Activated naive CD8-positive, alpha-beta T cell (primary cell): ENCODE results near the gene CYP46A1.

Experiments used
- H3K27ac Mint-ChIP-seq: one replicate; pipeline ENCODE4 v1.8.0; 2021; ENCODE audit warnings: mixed read lengths
- H3K27me3 Mint-ChIP-seq: one replicate; pipeline ENCODE4 v1.8.0; 2021; ENCODE audit warnings: mixed read lengths
- H3K36me3 Mint-ChIP-seq: one replicate; pipeline ENCODE4 v1.8.0; 2021; ENCODE audit warnings: mixed read lengths
- H3K4me1 Mint-ChIP-seq: one replicate; pipeline ENCODE4 v1.8.0; 2021; ENCODE audit warnings: low read depth, mixed read lengths
- H3K4me3 Mint-ChIP-seq: one replicate; pipeline ENCODE4 v1.8.0; 2021; ENCODE audit warnings: mild to moderate bottlenecking, mixed read lengths
- H3K9me3 Mint-ChIP-seq: one replicate; pipeline ENCODE4 v1.8.0; 2021; ENCODE audit warnings: low read depth, mixed read lengths

Gene CYP46A1

GRCh38 chr14:99751539-99752485 is 67.7 kb downstream of the CYP46A1 start:
- peaks cover 23% of the 10 kb centered on the region for H3K4me1 Mint-ChIP-seq
- no peaks in the 10 kb centered on the region for H3K36me3 Mint-ChIP-seq
- H3K27me3 Mint-ChIP-seq: peaks cover 18% of the 10 kb centered on the region
- H3K27ac Mint-ChIP-seq: no peak overlapping the region
- H3K4me3 Mint-ChIP-seq: no peak overlapping the region
- no peaks in the 10 kb centered on the region for H3K9me3 Mint-ChIP-seq

GRCh38 chr14:99752486-99753121 is 68.5 kb downstream of the CYP46A1 start:
- Mint-ChIP-seq H3K4me3 (no peak overlapping the region), H3K27ac (no peak overlapping the region), H3K27me3 (peaks cover 18% of the 10 kb centered on the region), H3K36me3 (no peaks in the 10 kb centered on the region), H3K4me1 (peaks cover 19% of the 10 kb centered on the region), H3K9me3 (no peaks in the 10 kb centered on the region)

GRCh38 chr14:99753225-99754140 is 69.4 kb downstream of the CYP46A1 start:
- no peaks in the 10 kb centered on the region for H3K9me3 Mint-ChIP-seq
- H3K27ac Mint-ChIP-seq: no peak overlapping the region
- no peaks in the 10 kb centered on the region for H3K36me3 Mint-ChIP-seq
- no peak overlapping the region for H3K4me3 Mint-ChIP-seq
- H3K4me1 Mint-ChIP-seq: peaks cover 19% of the 10 kb centered on the region
- H3K27me3 Mint-ChIP-seq: peaks cover 18% of the 10 kb centered on the region

- no peaks in the 10 kb centered on the region for H3K9me3 Mint-ChIP-seq
- no peak overlapping the region for H3K27ac Mint-ChIP-seq
- H3K36me3 Mint-ChIP-seq: no peaks in the 10 kb centered on the region
- peaks cover 19% of the 10 kb centered on the region for H3K4me1 Mint-ChIP-seq
- no peak overlapping the region for H3K4me3 Mint-ChIP-seq
- H3K27me3 Mint-ChIP-seq: peaks cover 18% of the 10 kb centered on the region
Measured at GRCh38 chr14:99754141-99755067, 70.3 kb downstream of the CYP46A1 start.

- peaks cover 18% of the 10 kb centered on the region for H3K27me3 Mint-ChIP-seq
- H3K4me3 Mint-ChIP-seq: no peak overlapping the region
- no peaks in the 10 kb centered on the region for H3K36me3 Mint-ChIP-seq
- H3K4me1 Mint-ChIP-seq: peaks cover 19% of the 10 kb centered on the region
- no peak overlapping the region for H3K27ac Mint-ChIP-seq
- no peaks in the 10 kb centered on the region for H3K9me3 Mint-ChIP-seq
Measured at GRCh38 chr14:99755068-99755405, 70.9 kb downstream of the CYP46A1 start.

- no peaks in the 10 kb centered on the region for H3K9me3 Mint-ChIP-seq
- no peak overlapping the region for H3K4me3 Mint-ChIP-seq
- H3K36me3 Mint-ChIP-seq: no peaks in the 10 kb centered on the region
- no peak overlapping the region for H3K27ac Mint-ChIP-seq
- H3K4me1 Mint-ChIP-seq: peaks cover 19% of the 10 kb centered on the region
- H3K27me3 Mint-ChIP-seq: peaks cover 18% of the 10 kb centered on the region
Measured at GRCh38 chr14:99755629-99756603, 71.8 kb downstream of the CYP46A1 start.

- Mint-ChIP-seq H3K4me1 (peaks cover 15% of the 10 kb centered on the region), H3K4me3 (no peak overlapping the region), H3K27ac (no peak overlapping the region), H3K9me3 (no peaks in the 10 kb centered on the region), H3K27me3 (peaks cover 15% of the 10 kb centered on the region), H3K36me3 (no peaks in the 10 kb centered on the region)
Measured at GRCh38 chr14:99756796-99757195, 72.7 kb downstream of the CYP46A1 start.

GRCh38 chr14:99757331-99758070 is 73.4 kb downstream of the CYP46A1 start:
- H3K36me3 Mint-ChIP-seq: no peaks in the 10 kb centered on the region
- H3K27me3 Mint-ChIP-seq: peaks cover 12% of the 10 kb centered on the region
- H3K4me3 Mint-ChIP-seq: no peak overlapping the region
- H3K9me3 Mint-ChIP-seq: no peaks in the 10 kb centered on the region
- H3K27ac Mint-ChIP-seq: no peak overlapping the region
- H3K4me1 Mint-ChIP-seq: peaks cover 10% of the 10 kb centered on the region

GRCh38 chr14:99758121-99758821 is 74.2 kb downstream of the CYP46A1 start:
- peaks cover 12% of the 10 kb centered on the region for H3K27me3 Mint-ChIP-seq
- no peak overlapping the region for H3K27ac Mint-ChIP-seq
- no peak overlapping the region for H3K4me3 Mint-ChIP-seq
- H3K9me3 Mint-ChIP-seq: no peaks in the 10 kb centered on the region
- no peaks in the 10 kb centered on the region for H3K36me3 Mint-ChIP-seq
- H3K4me1 Mint-ChIP-seq: peaks cover 5% of the 10 kb centered on the region

- no peak overlapping the region for H3K4me3 Mint-ChIP-seq
- H3K27ac Mint-ChIP-seq: no peak overlapping the region
- H3K36me3 Mint-ChIP-seq: no peaks in the 10 kb centered on the region
- peaks cover 6% of the 10 kb centered on the region for H3K27me3 Mint-ChIP-seq
- H3K9me3 Mint-ChIP-seq: no peaks in the 10 kb centered on the region
- no peaks in the 10 kb centered on the region for H3K4me1 Mint-ChIP-seq
Measured at GRCh38 chr14:99758872-99759545, 74.9 kb downstream of the CYP46A1 start.

- Mint-ChIP-seq H3K27ac (no peak overlapping the region), H3K4me3 (no peak overlapping the region), H3K4me1 (no peaks in the 10 kb centered on the region), H3K27me3 (peaks cover 3% of the 10 kb centered on the region), H3K9me3 (no peaks in the 10 kb centered on the region), H3K36me3 (no peaks in the 10 kb centered on the region)
Measured at GRCh38 chr14:99759546-99759925, 75.4 kb downstream of the CYP46A1 start.

- H3K36me3 Mint-ChIP-seq: no peaks in the 10 kb centered on the region
- no peaks in the 10 kb centered on the region for H3K4me1 Mint-ChIP-seq
- H3K9me3 Mint-ChIP-seq: no peaks in the 10 kb centered on the region
- H3K27me3 Mint-ChIP-seq: peaks cover 2% of the 10 kb centered on the region
- H3K27ac Mint-ChIP-seq: no peak overlapping the region
- H3K4me3 Mint-ChIP-seq: no peak overlapping the region
Measured at GRCh38 chr14:99760817-99761216, 76.7 kb downstream of the CYP46A1 start.
